PC-3 (cell line): Measurements from ENCODE around the gene CRB2. TPM values are rescaled to one million over a fixed set of nuclear protein-coding genes. Genes with fewer than 3 reads are reported as not detected.

ENCODE experiments used
- ATAC-seq: fragments of 200-7000 bp; cut with Tn5 transposase; 2 replicates; pipeline ENCODE4 v1.9.1; 2020; ENCODE audit warnings: mild to moderate bottlenecking, moderate library complexity
- BruUV-seq: library from RNA; stranded (reverse); fragments of 400-500 nt; replicated peaks from 2 replicates; lab custom pipeline; 2021; lab: Mats Ljungman, UMichigan
- CTCF ChIA-PET: fragments of 300-600 bp; sonication (Branson Sonifier 250); formaldehyde crosslinking; loops from one replicate; lab custom pipeline; 2022; ENCODE audit warnings: antibody characterized with exemption; lab: Charles Lee
- POLR2A ChIA-PET: fragments of 300-600 bp; sonication (Branson Sonifier 250); formaldehyde crosslinking; loops from one replicate; lab custom pipeline; 2022; ENCODE audit warnings: antibody characterized with exemption; ENCODE audit not compliant: unreplicated experiment; lab: Charles Lee
- DNase-seq: peaks from one replicate; pipeline ENCODE4 v3.0.0-alpha.2; 2015
- H2AFZ ChIP-seq: fragments of 300-600 bp; sonication (generic); 2 replicates; pipeline ENCODE4 v1.6.0; 2016; ENCODE audit warnings: antibody characterized with exemption, low read length
- H3F3A ChIP-seq: fragments of 300-600 bp; sonication (generic); one replicate; pipeline ENCODE4 v1.6.0; 2017; ENCODE audit warnings: antibody characterized with exemption, low read length, control low read depth, mild to moderate bottlenecking; ENCODE audit not compliant: unreplicated experiment
- H3K27ac ChIP-seq: fragments of 300-600 bp; sonication (generic); 2 replicates; pipeline ENCODE4 v1.5.1; 2016; ENCODE audit warnings: mild to moderate bottlenecking, low read length
- H3K27me3 ChIP-seq: fragments of 300-600 bp; sonication (generic); 2 replicates; pipeline ENCODE4 v1.6.1; 2016; ENCODE audit warnings: low read length, mixed read lengths
- H3K36me3 ChIP-seq: fragments of 300-600 bp; sonication (generic); 2 replicates; pipeline ENCODE4 v1.6.1; 2016; ENCODE audit warnings: low read depth, mixed run types, low read length, mixed read lengths
- H3K4me1 ChIP-seq: fragments of 300-600 bp; sonication (generic); 2 replicates; pipeline ENCODE4 v1.5.1; 2016; ENCODE audit warnings: low read length; ENCODE audit not compliant: insufficient read depth
- H3K4me2 ChIP-seq: fragments of 300-600 bp; sonication (generic); 2 replicates; pipeline ENCODE4 v1.6.0; 2016; ENCODE audit warnings: low read length
- H3K4me3 ChIP-seq: fragments of 300-600 bp; sonication (generic); 2 replicates; pipeline ENCODE4 v1.5.1; 2016; ENCODE audit warnings: mild to moderate bottlenecking, low read length, mixed read lengths
- H3K79me2 ChIP-seq: fragments of 300-600 bp; sonication (generic); 2 replicates; pipeline ENCODE4 v1.6.1; 2017; ENCODE audit warnings: low read length, mixed read lengths
- H3K9ac ChIP-seq: fragments of 300-600 bp; sonication (generic); 2 replicates; pipeline ENCODE4 v1.6.0; 2016; ENCODE audit warnings: mild to moderate bottlenecking, low read length
- H3K9me2 ChIP-seq: fragments of 300-600 bp; sonication (generic); replicated peaks from 2 replicates; pipeline ENCODE4 v1.6.1; 2016; ENCODE audit warnings: mixed run types, low read length, mixed read lengths
- H3K9me3 ChIP-seq: fragments of 300-600 bp; sonication (generic); 2 replicates; pipeline ENCODE4 v1.6.1; 2016; ENCODE audit warnings: low read length, mixed read lengths
- H4K20me1 ChIP-seq: fragments of 300-600 bp; sonication (generic); 2 replicates; pipeline ENCODE4 v1.6.1; 2016; ENCODE audit warnings: low read length, mixed read lengths
- EZH2 ChIP-seq: fragments of 300-600 bp; sonication (generic); IDR thresholded peaks from one replicate; pipeline ENCODE4 v1.6.1; 2017; ENCODE audit warnings: antibody characterized with exemption, mild to moderate bottlenecking, low read length; ENCODE audit not compliant: unreplicated experiment
- EZH2phosphoT487 ChIP-seq: fragments of 300-600 bp; sonication (generic); IDR thresholded peaks from 2 replicates; pipeline ENCODE4 v1.6.1; 2018; ENCODE audit warnings: mild to moderate bottlenecking, antibody characterized with exemption, low read length, borderline replicate concordance
- intact Hi-C: fragments of 100-400 bp; cut with micrococcal nuclease; formaldehyde crosslinking; loops from 2 replicates; pipeline ENCODE4 v1.9.0; 2023
- total RNA-seq: library from RNA; depleted of rRNA; stranded (reverse); fragments of >200 nt; gene quantifications from 2 replicates; pipeline ENCODE4 v1.2.3, GENCODE V29; 2014
- TF ChIP-seq, protein P1 (sequence below): fragments of 300-600 bp; sonication (generic); conservative IDR thresholded peaks from 2 replicates; pipeline ENCODE4 v1.5.1; 2017; ENCODE audit warnings: antibody characterized with exemption, low read depth, mild to moderate bottlenecking, low read length

Gene CRB2
- total RNA-seq, 1 experiment from 2014 or later, result not detected

DNA sequence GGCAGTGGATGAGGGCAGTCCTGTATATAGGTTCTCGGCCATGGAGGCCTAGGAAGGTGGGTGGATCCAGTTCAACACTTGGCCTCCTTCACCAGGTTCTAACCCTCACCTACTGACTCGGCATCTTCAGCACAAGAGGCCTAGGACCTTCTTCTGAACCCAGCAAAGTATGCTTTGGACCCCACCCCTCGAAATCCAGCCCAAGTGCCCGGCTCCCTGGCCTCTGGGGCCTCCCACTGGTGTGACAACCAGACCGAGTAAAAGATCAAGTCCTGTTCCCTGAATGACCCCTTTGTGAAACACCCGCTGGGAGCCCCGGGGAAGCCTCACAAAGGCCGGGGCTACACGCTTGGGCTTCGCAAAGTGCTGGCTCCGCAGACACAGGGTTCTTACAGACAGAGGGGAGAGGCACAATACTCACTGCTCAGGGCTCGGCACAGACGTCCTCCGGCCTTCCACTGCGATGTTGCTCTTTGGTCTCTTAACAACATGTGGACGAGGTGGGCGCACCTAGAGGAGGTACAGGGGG is 47.0 kb downstream of the CRB2 start:
- no peaks in the 10 kb centered on the region for H3K4me1 ChIP-seq
- ATAC-seq, result no peak

DNA sequence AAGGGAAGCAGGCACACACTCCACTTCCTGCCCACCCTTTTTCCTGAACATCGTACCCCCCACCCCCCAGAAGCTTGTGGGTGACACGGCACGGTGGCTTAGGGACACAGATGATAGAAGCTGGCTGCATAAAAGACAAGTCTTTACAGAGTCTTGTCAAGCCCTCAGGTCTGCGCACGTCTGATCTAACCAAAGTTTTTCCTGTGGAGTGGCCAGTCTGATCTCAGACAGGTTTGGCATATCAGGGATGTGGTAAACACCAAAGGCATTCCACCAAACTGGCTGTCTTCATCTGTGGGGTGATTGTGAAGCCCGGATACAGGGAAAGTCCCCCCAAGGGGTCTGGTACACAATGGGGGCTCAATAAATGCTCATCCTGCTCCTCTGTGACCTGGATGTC is 50.0 kb downstream of the CRB2 start:
- POLR2A ChIA-PET, result no interaction called here
- DNase-seq (no peak), ATAC-seq (no peak)
- H3K27ac ChIP-seq, result no peak overlapping the region
- no peaks in the 10 kb centered on the region for H3K9me2 ChIP-seq
- H3K9ac ChIP-seq, result no peak overlapping the region
- TF ChIP-seq EZH2phosphoT487, result no peak
- no peak for TF ChIP-seq EZH2
- TF ChIP-seq, protein P1, sequence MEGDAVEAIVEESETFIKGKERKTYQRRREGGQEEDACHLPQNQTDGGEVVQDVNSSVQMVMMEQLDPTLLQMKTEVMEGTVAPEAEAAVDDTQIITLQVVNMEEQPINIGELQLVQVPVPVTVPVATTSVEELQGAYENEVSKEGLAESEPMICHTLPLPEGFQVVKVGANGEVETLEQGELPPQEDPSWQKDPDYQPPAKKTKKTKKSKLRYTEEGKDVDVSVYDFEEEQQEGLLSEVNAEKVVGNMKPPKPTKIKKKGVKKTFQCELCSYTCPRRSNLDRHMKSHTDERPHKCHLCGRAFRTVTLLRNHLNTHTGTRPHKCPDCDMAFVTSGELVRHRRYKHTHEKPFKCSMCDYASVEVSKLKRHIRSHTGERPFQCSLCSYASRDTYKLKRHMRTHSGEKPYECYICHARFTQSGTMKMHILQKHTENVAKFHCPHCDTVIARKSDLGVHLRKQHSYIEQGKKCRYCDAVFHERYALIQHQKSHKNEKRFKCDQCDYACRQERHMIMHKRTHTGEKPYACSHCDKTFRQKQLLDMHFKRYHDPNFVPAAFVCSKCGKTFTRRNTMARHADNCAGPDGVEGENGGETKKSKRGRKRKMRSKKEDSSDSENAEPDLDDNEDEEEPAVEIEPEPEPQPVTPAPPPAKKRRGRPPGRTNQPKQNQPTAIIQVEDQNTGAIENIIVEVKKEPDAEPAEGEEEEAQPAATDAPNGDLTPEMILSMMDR, result no peak
- no peaks in the 10 kb centered on the region for H3K9me3 ChIP-seq
- H3F3A ChIP-seq, result no peaks in the 10 kb centered on the region
- intact Hi-C loops, result no loop called here
- H4K20me1 ChIP-seq, result no peaks in the 10 kb centered on the region
- H3K27me3 ChIP-seq, result no peaks in the 10 kb centered on the region
- H3K4me2 ChIP-seq, result no peak overlapping the region
- BruUV-seq, result no TSS peak
- H2AFZ ChIP-seq, result no peak overlapping the region
- H3K4me1 ChIP-seq, result no peaks in the 10 kb centered on the region
- no peaks in the 10 kb centered on the region for H3K36me3 ChIP-seq
- H3K4me3 ChIP-seq, result no peak overlapping the region
- no peaks in the 10 kb centered on the region for H3K79me2 ChIP-seq
- CTCF ChIA-PET, result no interaction called here

More for the DNA sequence above, 47.0 kb downstream of the CRB2 start:
- POLR2A ChIA-PET, result no interaction called here
- Histone ChIP-seq H2AFZ (no peak overlapping the region), H3K4me3 (no peak overlapping the region), H3K4me2 (no peak overlapping the region), H3F3A (no peaks in the 10 kb centered on the region), H3K9me2 (no peaks in the 10 kb centered on the region), H3K79me2 (no peaks in the 10 kb centered on the region), H3K36me3 (no peaks in the 10 kb centered on the region), H3K27ac (no peak overlapping the region), H4K20me1 (no peaks in the 10 kb centered on the region), H3K9me3 (no peaks in the 10 kb centered on the region), H3K27me3 (no peaks in the 10 kb centered on the region), H3K9ac (no peak overlapping the region)
- intact Hi-C loops, result no loop called here
- TF ChIP-seq EZH2phosphoT487 (no peak), EZH2 (no peak)
- TF ChIP-seq, protein P1, result no peak
- no TSS peak for BruUV-seq
- CTCF ChIA-PET, result no interaction called here
- DNase-seq, result no peak

- CTCF ChIA-PET, result no interaction called here
- Histone ChIP-seq H3K9ac (no peak overlapping the region), H2AFZ (no peak overlapping the region), H4K20me1 (no peaks in the 10 kb centered on the region), H3K4me2 (no peak overlapping the region), H3K4me1 (no peaks in the 10 kb centered on the region), H3K79me2 (no peaks in the 10 kb centered on the region), H3K27ac (no peak overlapping the region), H3K4me3 (no peak overlapping the region), H3K36me3 (no peaks in the 10 kb centered on the region), H3K9me2 (no peaks in the 10 kb centered on the region), H3K27me3 (no peaks in the 10 kb centered on the region), H3F3A (no peaks in the 10 kb centered on the region), H3K9me3 (no peaks in the 10 kb centered on the region)
- intact Hi-C loops, result no loop called here
- BruUV-seq, result no TSS peak
- DNase-seq (no peak), ATAC-seq (no peak)
- POLR2A ChIA-PET, result no interaction called here
- TF ChIP-seq EZH2 (no peak), EZH2phosphoT487 (no peak)
- TF ChIP-seq, protein P1, result no peak
These were observed 50.8 kb downstream of the CRB2 start for GRCh38 chr9:123406691-123407216.
